CD4-positive, alpha-beta T cell treated with Interleukin-17A for 1 hour (primary cell): Measurements from ENCODE around the gene TAS2R7.
A peak's percentile ranks its signal among the peaks of the same experiment; 100 is the strongest.
"Not testable (repeated sequence)": the region's sequence is repeated elsewhere in the genome, so short reads cannot be mapped to it uniquely, and the experiment has no call there.

Experiments
- DNase-seq: peaks from one replicate; pipeline ENCODE4 v3.0.0-alpha.2; 2020

The TAS2R7 gene, protein sequence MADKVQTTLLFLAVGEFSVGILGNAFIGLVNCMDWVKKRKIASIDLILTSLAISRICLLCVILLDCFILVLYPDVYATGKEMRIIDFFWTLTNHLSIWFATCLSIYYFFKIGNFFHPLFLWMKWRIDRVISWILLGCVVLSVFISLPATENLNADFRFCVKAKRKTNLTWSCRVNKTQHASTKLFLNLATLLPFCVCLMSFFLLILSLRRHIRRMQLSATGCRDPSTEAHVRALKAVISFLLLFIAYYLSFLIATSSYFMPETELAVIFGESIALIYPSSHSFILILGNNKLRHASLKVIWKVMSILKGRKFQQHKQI

GRCh38 chr12:10802587-10802986 is at the start of gene TAS2R7:
TSS of gene TAS2R7 (minus strand) at chr12:10802627. CDS start at chr12:10802570, 57 bp downstream.
- no peak for DNase-seq

GRCh38 chr12:10851243-10851858 is 48.9 kb upstream of the TAS2R7 start:
- DNase-seq: peak; percentile 2

DNA sequence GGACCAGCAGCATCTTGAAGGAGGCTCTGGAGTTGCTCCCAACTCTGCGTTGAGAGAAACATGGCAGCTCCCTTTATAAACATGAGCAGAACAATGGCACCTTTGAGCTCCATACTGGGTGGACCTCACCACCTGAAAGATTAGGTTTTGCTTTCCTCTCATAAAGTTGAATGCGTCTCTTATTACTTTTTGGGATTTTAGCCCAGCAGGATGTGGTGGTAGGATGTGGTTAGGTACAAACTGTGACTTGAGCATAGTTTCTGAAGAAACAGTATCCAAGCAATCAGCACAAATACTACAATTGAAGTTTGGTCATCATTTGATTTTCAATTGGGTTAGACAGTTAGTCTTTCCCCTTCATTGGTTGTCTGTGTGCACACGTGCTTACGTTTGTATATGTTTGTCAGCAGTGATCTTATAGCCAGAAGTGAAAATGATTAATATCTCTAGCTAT is 47.0 kb upstream of the TAS2R7 start, which contains the start of gene PRR4:
PRR4 (minus strand) TSS at position 51 of the 454 bp plus-strand sequence; CDS start at position 13, 38 bp downstream.
- DNase-seq: peak; percentile 36

- DNase-seq: no peak
Measured at GRCh38 chr12:10847744-10848143, 45.3 kb upstream of the TAS2R7 start.

DNA sequence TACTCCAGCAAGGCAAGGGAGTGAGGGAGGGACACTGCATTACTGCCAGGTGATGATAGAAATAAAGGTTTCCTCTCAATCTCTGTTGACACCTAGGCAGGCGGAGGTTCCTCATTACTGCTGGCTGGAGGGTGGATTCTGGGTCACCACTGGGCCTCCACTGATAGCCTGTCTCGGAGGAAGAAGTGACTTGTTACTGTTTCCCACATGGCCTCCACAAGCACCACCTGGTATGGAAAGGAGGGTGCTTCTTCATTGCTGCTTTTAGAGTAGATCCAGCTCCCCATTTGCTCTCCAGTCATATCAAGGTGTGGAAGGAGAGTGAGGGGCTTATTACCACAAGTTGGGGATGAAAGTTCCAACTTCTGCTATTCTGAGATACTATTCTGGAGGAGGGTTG is 40.4 kb upstream of the TAS2R7 start:
- DNase-seq: no peak

- DNase-seq: no peak
Measured at GRCh38 chr12:10838461-10838860, 36.0 kb upstream of the TAS2R7 start.

GRCh38 chr12:10829994-10830393 is 27.6 kb upstream of the TAS2R7 start:
- no peak for DNase-seq

DNA sequence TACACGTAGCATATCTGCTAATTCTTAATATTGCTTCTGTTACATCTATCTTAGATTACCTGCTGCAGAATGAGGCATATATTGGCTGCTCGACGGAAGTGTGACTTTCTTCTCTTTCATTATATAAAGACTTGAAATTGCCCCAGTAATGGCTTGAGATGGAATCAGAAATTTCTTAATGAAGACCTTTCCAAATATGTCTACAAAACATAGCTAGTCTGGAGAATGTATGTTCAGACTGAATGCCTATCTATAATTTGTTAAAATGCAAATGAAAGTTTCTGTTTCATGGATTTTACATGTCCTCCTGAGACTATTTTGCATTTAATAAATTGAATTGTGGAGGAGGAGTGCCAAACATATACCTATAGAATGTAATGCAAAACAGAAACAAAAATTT is 23.8 kb upstream of the TAS2R7 start, which contains the start of gene TAS2R10:
TAS2R10 (minus strand) TSS at position 101 of the 400 bp plus-strand sequence; CDS start at position 12, 89 bp downstream.
- DNase-seq: no peak

- no peak for DNase-seq
Measured at GRCh38 chr12:10824957-10825356, 22.5 kb upstream of the TAS2R7 start.

GRCh38 chr12:10811883-10812536 is 9.6 kb upstream of the TAS2R7 start:
- DNase-seq: no peak

- DNase-seq: no peak
Measured at GRCh38 chr12:10810068-10810467, 7.6 kb upstream of the TAS2R7 start, which contains the start of gene TAS2R9. TSS of gene TAS2R9 (minus strand) at chr12:10810168. CDS start at chr12:10810075, 93 bp downstream.

GRCh38 chr12:10807186-10807585 is 4.8 kb upstream of the TAS2R7 start, which contains the start of gene TAS2R8:
TSS of gene TAS2R8 (minus strand) at chr12:10807286. CDS start at chr12:10806980, 306 bp downstream.
- no peak for DNase-seq

DNA sequence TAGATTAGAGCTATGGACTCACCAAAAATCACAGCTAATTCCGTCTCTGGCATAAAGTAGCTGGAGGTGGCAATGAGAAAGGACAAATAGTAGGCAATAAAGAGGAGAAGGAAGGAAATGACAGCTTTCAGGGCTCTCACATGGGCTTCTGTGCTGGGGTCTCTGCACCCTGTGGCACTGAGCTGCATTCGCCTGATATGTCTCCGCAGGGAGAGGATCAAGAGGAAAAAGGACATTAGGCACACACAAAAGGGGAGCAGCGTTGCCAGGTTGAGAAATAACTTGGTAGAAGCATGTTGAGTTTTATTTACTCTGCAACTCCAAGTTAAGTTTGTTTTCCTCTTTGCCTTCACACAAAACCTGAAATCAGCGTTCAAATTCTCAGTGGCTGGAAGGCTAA is 686 bp downstream of the TAS2R7 start:
- DNase-seq: no peak

DNA sequence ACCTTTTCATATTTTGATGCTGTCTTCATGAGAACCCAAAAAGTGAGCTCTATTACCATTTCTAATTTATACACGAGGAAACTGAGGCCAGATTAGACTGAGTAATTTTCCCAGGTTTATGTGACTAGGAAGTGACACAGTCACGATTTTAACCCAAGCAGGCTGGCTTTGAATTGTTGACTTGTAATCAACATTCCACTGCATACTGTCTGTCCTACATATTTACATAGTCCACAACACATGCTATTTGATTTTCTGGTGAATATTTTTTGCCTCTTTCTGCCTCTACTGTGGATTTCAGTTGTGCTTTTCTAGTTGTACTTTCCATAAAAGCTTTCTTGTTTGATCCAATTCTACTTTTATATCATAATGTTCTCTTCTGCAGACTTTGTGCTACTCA is 8.2 kb downstream of the TAS2R7 start:
- no peak for DNase-seq

DNA sequence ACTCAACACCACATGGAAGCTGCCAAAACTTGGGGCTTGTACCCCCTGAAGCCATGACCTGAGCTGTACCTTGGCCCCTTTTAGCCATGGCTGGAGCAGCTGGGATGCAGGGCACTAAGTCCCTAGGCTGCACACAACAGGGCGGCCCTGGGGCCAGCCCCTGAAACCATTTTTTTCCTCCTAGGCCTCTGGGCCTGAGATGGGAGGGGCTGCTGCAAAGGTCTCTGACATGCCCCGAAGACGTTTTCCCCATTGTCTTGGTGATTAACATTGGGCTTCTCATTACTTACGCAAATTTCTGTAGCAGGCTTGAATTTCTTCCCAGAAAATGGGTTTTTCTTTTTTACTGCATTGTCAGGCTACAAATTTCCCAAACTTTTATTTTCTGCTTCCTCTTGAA is 10.7 kb downstream of the TAS2R7 start:
- not testable (repeated sequence) for DNase-seq

DNA sequence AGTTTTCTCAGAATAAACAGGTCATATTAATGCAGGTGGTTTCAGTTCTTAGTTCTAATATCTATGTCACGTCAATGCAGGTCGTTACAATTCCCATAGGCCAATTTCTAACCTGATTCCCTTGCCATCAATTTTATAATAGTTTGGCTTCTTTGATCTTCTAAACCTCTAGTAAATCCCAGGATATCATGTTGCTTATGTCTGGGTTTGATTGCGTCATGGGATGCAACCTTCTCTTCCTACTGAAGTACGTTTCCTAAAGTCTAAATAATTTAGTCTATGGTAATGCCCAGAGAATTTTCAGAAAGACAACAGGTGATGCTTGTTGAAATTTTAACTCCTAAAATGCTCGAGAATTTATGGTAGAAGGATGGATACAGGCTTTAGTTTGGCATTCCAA is 19.2 kb downstream of the TAS2R7 start:
- no peak for DNase-seq

- no peak for DNase-seq
Measured at GRCh38 chr12:10779103-10779502, 23.3 kb downstream of the TAS2R7 start.

DNA sequence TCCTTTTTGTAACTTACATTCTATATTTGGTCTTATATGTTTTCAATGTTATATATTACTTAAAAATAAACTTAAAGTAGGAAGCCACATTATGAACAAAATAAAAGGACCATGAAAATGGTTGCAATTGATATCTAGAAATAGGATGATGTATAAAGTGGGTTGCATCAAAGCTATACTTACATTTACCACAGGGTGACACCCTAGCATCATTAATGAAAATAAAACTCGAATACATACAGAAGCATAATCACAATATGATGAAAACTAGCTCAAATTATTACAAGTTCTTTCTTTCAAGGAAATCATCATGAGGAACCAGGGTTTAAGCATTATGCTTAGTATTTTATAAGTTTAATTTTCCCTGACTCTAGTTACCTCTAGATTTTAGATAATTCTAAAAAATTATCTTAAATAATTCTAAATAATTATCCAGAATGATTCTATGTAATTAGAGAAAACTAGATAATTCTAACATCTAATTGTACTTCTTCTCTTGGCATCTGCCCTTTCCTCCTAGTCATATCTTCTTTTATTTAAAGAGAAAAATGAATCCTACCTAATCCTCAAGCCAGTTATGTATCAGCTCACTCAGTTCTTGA is 31.2 kb downstream of the TAS2R7 start:
- DNase-seq: peak; percentile 63

DNA sequence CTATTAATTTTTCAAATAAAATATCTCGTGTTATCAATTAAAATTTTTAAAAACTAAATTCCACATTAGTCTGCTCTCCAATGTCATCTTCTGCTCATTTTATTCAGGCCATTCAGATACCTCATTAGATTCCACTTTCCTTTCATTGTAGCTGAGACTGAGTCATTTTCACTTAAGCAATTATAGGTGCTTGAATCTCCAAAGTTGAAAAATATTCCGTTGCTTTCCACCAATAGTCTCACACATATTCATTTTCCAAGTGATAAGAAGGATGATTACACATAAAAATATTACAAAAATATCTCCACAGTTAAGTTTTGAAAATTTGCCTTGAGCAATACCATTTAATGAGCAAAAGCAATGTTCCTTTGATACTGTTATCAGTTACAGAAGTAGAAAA is 42.8 kb downstream of the TAS2R7 start:
- DNase-seq: no peak

DNA sequence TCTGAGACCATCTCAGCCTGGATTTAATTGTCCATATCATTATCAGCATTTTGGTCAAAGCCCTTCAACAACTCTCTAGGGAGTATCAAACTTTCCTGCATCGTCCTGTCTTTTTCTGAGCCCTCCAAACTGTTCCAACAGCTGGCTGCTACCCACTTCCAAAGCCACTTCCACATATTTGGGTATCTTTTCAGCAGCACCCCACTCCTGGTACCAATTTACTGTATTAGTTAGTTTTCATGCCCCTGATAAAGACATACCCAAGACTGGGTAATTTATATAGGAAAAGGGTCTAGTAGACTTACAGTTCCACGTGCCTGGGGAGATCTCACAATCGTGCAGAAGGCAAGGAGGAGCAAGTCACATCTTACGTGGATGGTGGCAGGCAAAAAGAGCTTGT is 46.2 kb downstream of the TAS2R7 start:
- no peak for DNase-seq

- DNase-seq: no peak
Measured at GRCh38 chr12:10753059-10753458, 49.4 kb downstream of the TAS2R7 start.
